Gastroesophageal sphincter (tissue), 4 donors: ENCODE results near the gene JAKMIP2. TPM values are rescaled to one million over a fixed set of nuclear protein-coding genes. Genes with fewer than 3 reads are reported as not detected.

ENCODE experiments used
- ATAC-seq: fragments of 150-250 bp; one replicate; pipeline ENCODE4 v1.9.1; 2016; ENCODE audit warnings: mild to moderate bottlenecking, moderate library complexity
- H3K27ac ChIP-seq, 4 donors: fragments of 200-600 bp; sonication (generic) in 3 of 4; 1 replicate in 3 of 4; 2 replicates in 1 of 4; pipeline ENCODE4 v1.5.1; 2016 to 2019
- H3K27me3 ChIP-seq: fragments of 200-600 bp; sonication (generic); one replicate; pipeline ENCODE4 v1.5.1; 2019
- H3K36me3 ChIP-seq, 2 donors: fragments of 200-600 bp; sonication (generic); one replicate each; pipeline ENCODE4 v1.5.1; 2019; ENCODE audit warnings: control low read depth in 1 of 2
- H3K4me1 ChIP-seq, 3 donors: fragments of 200-600 bp; sonication (generic); 1 replicate in 2 of 3; 2 replicates in 1 of 3; pipeline ENCODE4 v1.5.1; 2016 to 2019; ENCODE audit warnings: control low read depth in 2 of 3
- H3K4me3 ChIP-seq, 2 donors: fragments of 200-600 bp; sonication (generic); one replicate each; pipeline ENCODE4 v1.5.1; 2019; ENCODE audit warnings: mild to moderate bottlenecking in 1 of 2, moderate library complexity in 1 of 2
- H3K9me3 ChIP-seq, 3 donors: fragments of 200-600 bp; sonication (generic); one replicate each; pipeline ENCODE4 v1.5.1; 2017 to 2019; ENCODE audit warnings: control low read depth in 2 of 3
- CTCF ChIP-seq, 4 experiments: fragments of 200-600 bp in 2 of 4; fragments of 450-650 bp in 2 of 4; sonication (generic) in 1 of 4; IDR thresholded peaks; one replicate each; pipeline ENCODE4 v1.5.1; 2017 to 2019; ENCODE audit warnings: antibody characterized with exemption in 4 of 4, mild to moderate bottlenecking in 2 of 4, moderate library complexity in 2 of 4
- EP300 ChIP-seq: sonication (generic); formaldehyde crosslinking; IDR thresholded peaks from one replicate; pipeline ENCODE4 v1.6.1; 2017; ENCODE audit warnings: antibody characterized with exemption, mild to moderate bottlenecking
- POLR2A ChIP-seq, 2 donors: fragments of 450-650 bp; IDR thresholded peaks; one replicate each; pipeline ENCODE4 v1.6.1; 2017; ENCODE audit warnings: antibody characterized with exemption in 2 of 2, mild to moderate bottlenecking in 2 of 2, moderate library complexity in 1 of 2
- POLR2AphosphoS5 ChIP-seq: sonication (generic); formaldehyde crosslinking; IDR thresholded peaks from one replicate; pipeline ENCODE4 v1.6.1; 2017; ENCODE audit warnings: antibody characterized with exemption
- WGBS, 2 donors: methylation state at CpG; one replicate each; pipeline ENCODE4 v1.1.5; 2018; ENCODE audit warnings: low coverage in 1 of 2; 5-methylcytosine and 5-hydroxymethylcytosine counted together
- total RNA-seq, 4 donors: library from RNA; depleted of rRNA; stranded (reverse); fragments of >200 nt; gene quantifications; one replicate each; pipeline ENCODE4 v1.1.0, GENCODE V29; 2016

The JAKMIP2 gene
- total RNA-seq, 4 donors from 2014 or later, result 0.62 to 2.3 (median 0.79) TPM

GRCh38 chr5:147759441-147759840, 23.1 kb downstream of the JAKMIP2 start:
- TF ChIP-seq CTCF (IDR thresholded peaks at IDR 0.05) (no peak), EP300 (no peak), POLR2AphosphoS5 (no peak), POLR2A (IDR thresholded peaks at IDR 0.05) (no peak)
- Histone ChIP-seq H3K4me3 (no peak overlapping the region), H3K9me3 (no peaks in the 10 kb centered on the region), H3K27ac (no peak overlapping the region), H3K36me3 (no peaks in the 10 kb centered on the region), H3K4me1 (no peaks in the 10 kb centered on the region), H3K27me3 (no peaks in the 10 kb centered on the region)
- WGBS, 2 donors, result 81 to 100% methylated on average over 1 of the region's 1 CpG
- ATAC-seq, result no peak

- TF ChIP-seq CTCF (IDR thresholded peaks at IDR 0.05) (no peak), POLR2AphosphoS5 (no peak), EP300 (no peak), POLR2A (IDR thresholded peaks at IDR 0.05) (no peak)
- Histone ChIP-seq H3K4me3 (no peak overlapping the region), H3K27ac (no peak overlapping the region)
These were observed 26.0 kb downstream of the JAKMIP2 start for GRCh38 chr5:147756566-147756965.

GRCh38 chr5:147754372-147755122, 28.0 kb downstream of the JAKMIP2 start:
- 87 to 89% methylated on average over 3 of the region's 3 CpGs for WGBS, 2 donors
- no peaks in the 10 kb centered on the region for H3K36me3 ChIP-seq

More at GRCh38 chr5:147756566-147756965, 26.0 kb downstream of the JAKMIP2 start:
- ATAC-seq, result no peak
- Histone ChIP-seq H3K27me3 (no peaks in the 10 kb centered on the region), H3K9me3 (no peaks in the 10 kb centered on the region), H3K36me3 (no peaks in the 10 kb centered on the region), H3K4me1 (no peaks in the 10 kb centered on the region)

GRCh38 chr5:147753765-147754164, 28.8 kb downstream of the JAKMIP2 start:
- Histone ChIP-seq H3K4me1 (no peaks in the 10 kb centered on the region), H3K36me3 (no peaks in the 10 kb centered on the region), H3K4me3 (no peak overlapping the region), H3K27ac (no peak overlapping the region), H3K27me3 (no peaks in the 10 kb centered on the region), H3K9me3 (no peaks in the 10 kb centered on the region)
- no peak for ATAC-seq
- TF ChIP-seq CTCF (IDR thresholded peaks at IDR 0.05) (no peak), POLR2A (IDR thresholded peaks at IDR 0.05) (no peak), EP300 (no peak), POLR2AphosphoS5 (no peak)
- 100% methylated on average over 1 of the region's 1 CpG for WGBS, 2 donors

More at GRCh38 chr5:147754372-147755122, 28.0 kb downstream of the JAKMIP2 start:
- no peak overlapping the region for H3K4me3 ChIP-seq
- no peak for TF ChIP-seq CTCF (IDR thresholded peaks at IDR 0.05)
- no peak for TF ChIP-seq POLR2AphosphoS5
- TF ChIP-seq EP300, result no peak
- no peak for TF ChIP-seq POLR2A (IDR thresholded peaks at IDR 0.05)
- no peak overlapping the region for H3K27ac ChIP-seq
- no peaks in the 10 kb centered on the region for H3K4me1 ChIP-seq
- H3K27me3 ChIP-seq, result no peaks in the 10 kb centered on the region
- ATAC-seq, result no peak
- no peaks in the 10 kb centered on the region for H3K9me3 ChIP-seq

GRCh38 chr5:147752666-147753290, 29.8 kb downstream of the JAKMIP2 start:
- Histone ChIP-seq H3K27me3 (no peaks in the 10 kb centered on the region), H3K4me3 (no peak overlapping the region), H3K9me3 (no peaks in the 10 kb centered on the region), H3K27ac (no peak overlapping the region), H3K4me1 (no peaks in the 10 kb centered on the region), H3K36me3 (no peaks in the 10 kb centered on the region)
- no peak for TF ChIP-seq POLR2AphosphoS5
- no peak for TF ChIP-seq EP300
- TF ChIP-seq POLR2A (IDR thresholded peaks at IDR 0.05), result no peak
- TF ChIP-seq CTCF (IDR thresholded peaks at IDR 0.05), result no peak
- WGBS, 2 donors, result 87 to 93% methylated on average over 3 of the region's 3 CpGs
- no peak for ATAC-seq
